GM18873 (cell line): ENCODE data around the gene RPS5.
"Not testable (repeated sequence)": the region's sequence is repeated elsewhere in the genome, so short reads cannot be mapped to it uniquely, and the experiment has no call there.

Experiments
- ATAC-seq: cut with Tn5 transposase; IDR thresholded peaks from one replicate; pipeline ENCODE4 v1.9.1; 2021; ENCODE audit warnings: mild to moderate bottlenecking, moderate library complexity, moderate number of reproducible peaks; ENCODE audit not compliant: unreplicated experiment, low FRiP score

RPS5 gene

DNA sequence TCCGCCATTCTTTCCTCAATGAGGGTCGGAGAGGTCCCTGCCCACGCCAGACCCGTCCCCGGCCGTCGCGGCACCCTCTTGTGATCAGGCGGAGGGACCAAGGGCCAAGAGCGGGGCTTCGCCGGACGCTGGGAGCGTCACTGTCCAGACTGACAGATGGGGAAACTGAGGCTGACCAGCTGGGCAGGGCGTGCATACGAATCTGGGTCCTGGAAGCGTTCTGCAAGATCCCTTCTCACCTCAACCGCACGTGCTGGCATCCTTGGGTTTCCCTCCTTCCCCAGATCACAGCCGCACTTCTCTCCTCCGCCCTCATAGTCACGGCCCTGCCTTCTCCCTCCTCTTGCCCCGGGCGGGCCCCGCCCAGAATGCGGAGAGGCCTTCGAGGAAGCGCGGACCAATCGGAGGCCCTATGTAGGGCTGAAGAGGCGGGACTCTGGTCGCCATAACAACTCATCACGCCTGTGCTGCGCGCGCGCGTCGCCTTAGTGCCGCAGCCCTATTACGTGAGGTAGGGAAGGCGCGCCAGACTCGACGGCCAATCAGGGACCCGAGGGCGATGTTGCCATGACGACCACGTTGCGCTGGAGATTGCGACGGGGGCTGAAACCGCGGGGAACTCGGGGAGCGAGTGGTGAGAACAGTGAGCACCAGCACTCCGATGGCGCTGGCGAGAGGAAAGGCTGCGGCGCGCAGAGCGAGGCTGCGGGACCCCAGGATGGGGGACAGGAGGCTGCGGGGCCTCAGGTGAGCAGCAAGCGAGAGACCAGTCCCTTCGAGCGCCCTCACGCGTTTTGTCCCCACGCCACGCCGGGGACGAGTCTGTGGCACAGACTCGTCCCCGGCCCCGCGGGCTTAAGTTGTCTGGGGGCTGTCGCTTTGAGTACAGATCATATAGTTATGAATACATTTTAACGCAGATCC lies 14.1 kb downstream of the RPS5 start:
- ATAC-seq = peak; percentile 92

DNA sequence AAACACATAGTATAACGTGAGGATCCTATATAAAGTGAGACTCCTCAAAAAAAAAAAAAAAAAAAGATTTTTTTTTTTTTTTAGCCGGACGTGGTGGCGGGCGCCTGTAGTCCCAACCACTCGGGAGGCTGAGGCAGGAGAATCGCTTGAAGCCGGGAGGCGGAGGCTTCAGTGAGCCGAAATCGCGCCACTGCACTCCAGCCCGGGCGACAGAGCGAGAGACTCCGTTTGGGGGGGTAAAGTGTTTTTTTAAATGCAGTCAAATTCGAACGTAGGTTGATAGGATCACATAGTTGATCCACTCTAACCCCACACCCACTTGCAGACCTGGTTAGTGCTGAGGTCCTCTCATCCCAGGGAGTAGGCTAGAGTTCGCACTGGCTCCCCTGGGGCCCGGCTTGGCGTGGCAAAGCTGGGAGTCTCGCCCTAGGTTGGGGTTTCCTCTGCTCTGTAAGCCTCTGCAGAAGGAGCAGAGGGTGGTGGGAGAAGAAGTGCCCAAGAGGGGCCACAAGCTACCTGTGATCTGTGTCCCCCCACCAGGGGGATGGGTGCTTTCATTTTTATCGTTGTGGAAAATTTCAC lies 14.9 kb downstream of the RPS5 start:
- no peak for ATAC-seq

DNA sequence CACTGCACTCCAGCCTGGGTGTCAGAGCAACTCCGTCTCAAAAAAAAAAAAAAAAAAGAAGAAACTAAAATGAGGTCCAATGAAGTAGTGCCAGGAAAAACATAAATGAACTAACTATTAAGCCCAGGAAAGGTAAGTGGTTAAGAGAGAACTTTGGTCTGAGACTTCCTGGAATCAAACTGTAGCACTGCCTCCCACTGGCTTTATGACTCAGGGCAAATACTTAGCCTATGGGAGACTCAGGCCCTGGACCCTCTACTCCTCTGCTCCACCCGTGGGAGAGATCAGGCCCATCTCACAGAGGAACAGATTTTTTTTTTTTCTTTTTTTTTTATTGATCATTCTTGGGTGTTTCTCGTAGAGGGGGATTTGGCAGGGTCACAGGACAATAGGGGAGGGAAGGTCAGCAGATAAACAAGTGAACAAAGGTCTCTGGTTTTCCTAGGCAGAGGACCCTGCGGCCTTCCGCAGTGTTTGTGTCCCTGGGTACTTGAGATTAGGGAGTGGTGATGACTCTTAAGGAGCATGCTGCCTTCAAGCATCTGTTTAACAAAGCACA lies 16.9 kb downstream of the RPS5 start:
- not testable (repeated sequence) for ATAC-seq

DNA sequence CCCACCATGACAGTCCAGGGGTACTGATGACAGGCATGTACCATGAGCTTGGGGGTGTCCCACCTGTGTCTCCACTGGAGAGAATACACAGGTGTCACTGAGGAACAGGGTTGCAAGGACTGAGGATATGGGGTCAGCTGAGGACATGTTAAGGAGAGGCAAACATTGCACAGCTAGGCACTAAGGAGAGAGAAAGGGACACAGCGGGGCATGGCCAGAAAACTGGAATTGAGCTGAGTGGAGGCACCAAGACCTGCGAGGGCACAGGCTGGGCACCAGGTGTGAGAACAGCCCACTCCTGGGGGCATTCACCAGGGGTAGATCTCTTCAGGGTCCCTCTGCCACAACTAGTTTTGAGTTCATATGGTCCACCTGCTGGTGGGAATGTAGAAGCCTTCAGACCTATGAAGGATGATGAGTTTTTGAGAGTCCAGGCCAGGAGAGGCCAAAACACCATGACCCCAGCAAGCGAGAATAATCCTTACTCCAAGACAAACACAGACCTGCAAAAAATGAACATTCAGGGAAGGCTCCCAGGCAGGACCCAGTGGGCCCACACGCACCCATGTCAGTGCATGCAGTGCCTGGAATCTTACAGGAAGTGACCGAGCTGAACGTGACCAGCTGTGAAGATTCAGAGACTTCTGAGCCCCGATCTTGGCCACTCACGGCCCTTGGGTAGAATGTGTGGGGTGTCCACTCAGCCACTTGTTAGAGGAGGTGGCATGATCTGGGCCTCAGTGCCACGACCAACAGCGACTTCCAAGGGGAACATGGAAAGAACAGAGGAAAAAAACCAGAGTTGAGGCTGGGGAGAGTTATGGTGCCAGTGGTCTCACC lies 20.0 kb downstream of the RPS5 start:
- ATAC-seq = no peak

DNA sequence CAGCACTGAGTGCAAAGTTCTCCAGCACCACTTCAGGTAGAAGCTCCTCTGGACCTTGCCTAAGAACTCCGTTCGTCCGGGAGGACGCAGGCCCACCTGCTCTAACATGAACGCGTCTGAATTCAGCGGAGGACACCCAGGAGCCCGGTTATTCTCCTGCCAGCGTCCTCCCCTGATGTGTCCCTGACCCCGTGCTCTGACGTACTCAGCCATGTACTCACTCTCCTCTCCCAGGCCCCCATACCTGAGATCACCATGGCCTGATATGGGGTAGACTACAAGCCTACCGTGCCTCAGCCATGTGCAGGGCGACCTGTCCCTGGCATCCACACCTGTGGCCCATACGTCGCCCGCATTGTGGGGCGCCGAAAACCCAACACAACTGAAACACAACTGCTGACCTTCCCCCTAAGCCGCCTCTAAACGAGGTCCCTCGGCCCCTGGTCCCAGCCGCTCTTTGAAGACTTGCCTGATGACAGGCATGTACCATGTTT lies 20.6 kb downstream of the RPS5 start:
- ATAC-seq = peak; percentile 12

DNA sequence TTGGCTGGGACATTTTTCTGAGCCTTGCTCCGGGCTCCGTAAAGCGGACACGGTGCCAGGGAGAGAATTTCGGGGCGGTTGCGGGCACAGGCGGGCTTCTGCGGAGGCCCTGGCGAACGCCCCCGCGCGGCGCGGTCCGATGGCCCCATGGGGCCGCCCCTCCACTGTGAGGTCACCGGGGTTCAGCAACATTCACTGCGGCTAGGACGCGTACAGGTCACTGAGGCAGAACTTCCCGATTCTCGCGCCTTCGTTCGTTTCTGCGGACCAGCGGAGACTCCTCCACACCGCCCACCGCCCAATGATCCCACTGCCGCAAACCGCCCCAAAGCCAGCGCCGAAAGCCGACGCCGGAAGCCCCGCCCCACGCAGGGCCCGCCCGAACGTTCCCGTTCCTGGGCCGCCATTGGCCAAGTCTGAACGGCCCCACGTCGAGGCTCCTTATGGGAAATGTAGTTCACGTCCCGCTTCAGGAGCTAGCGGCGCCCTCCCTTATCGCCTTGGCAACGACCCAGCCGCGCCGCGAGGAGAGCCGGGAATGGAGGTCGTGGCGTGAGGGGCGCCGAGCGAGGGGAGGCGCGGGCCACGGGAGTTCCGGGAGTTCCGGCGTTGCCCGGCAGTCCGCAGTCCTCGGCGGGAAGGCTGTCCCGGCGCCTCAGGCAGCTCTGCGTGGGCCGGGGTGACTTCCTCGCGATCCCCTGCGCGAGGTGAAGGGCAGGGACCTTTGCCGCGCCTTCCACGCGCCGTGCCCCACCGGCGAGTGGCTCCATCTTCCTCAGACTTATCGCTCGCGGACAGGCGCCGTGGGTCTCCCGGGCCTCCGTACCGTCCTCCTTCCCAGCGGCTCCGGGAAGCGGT lies 21.3 kb downstream of the RPS5 start, which contains the start of gene ZNF584:
Gene ZNF584 (plus strand): TSS at position 498 of the 858 bp plus-strand sequence. CDS start 499 bp downstream, outside the sequence.
- ATAC-seq = peak; percentile 82

DNA sequence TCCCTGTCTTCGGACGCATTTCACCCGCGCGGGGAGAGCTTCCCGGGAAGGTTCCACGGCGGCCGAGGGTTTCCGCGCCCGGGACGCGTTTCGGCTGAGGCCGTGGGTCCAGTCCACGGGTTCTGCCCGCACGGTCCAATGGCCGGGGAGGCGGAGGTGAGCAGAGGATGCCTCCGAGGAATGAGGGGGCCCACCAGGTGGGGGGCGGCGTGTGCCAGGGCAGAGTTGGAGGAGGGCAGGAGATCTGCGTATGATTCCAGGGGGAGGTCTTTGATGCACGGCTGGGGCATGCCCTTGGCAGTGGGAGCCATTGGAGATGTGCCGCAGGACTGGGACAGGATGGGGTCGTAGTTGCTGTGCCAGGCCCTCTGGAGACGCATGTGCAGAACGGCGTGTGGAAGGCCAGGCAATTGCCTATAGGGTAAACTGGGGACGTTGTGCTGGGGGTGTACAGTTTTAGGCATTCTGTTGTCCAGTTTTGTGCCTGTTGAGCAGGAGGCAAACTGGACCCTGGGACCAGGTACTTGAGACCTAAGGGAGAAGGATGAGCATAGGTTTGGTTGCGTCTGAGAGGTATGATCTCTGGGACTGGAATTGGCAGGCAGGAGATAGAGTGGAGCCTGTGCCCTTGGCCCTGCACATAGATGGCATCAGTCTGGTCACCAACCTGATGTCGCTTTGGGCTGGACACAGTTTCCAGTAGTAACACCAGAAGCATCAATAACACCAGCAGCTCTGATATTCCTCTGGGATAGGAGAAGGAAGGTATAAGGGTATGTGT lies 22.1 kb downstream of the RPS5 start:
- ATAC-seq = peak; percentile 3

DNA sequence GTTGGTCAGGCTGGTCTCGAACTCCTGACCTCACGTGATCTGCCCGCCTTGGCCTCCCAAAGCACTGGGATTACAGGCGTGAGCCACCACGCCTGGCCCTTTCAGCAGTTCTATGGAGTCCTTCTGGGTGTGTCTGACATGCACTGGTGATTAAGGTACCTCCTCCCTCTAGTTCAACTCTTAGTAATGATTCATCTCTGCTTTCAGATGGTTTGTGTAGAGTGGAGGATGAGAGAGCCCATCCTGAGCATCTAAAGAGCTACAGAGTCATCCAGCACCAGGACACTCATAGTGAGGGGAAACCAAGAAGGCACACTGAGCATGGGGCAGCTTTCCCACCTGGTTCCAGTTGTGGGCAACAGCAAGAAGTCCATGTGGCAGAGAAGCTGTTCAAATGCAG lies 29.5 kb downstream of the RPS5 start:
- no peak for ATAC-seq

DNA sequence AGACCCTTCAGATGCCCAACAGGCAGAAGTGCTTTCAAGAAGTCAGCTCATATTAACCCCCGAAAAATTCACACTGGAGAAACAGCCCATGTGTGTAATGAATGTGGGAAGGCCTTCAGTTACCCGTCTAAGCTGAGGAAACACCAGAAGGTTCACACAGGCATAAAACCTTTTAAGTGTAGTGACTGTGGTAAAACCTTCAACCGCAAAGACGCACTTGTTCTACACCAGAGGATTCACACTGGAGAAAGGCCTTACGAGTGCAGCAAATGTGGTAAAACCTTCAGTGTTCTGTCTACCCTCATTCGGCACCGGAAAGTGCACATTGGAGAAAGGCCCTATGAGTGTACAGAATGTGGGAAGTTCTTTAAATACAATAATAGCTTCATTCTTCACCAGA lies 30.0 kb downstream of the RPS5 start:
- no peak for ATAC-seq

DNA sequence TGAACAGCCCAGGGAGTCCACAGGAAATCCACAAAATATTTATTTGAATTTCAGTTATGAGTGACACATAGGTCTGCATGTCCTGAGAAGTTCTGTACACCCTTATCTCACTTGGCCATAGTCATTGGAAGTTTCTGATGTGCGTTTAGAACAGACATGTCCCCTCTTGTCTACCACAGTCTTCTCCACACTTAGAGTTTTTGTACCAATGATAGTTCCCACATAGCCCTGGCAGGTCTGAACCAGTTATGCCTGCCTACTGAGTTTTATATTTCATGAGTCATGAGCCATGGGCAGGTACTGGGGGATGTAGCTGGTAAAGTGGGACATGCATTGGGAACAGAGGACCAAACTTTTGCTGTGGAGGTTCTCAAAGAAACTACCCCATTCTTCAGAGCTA lies 41.5 kb downstream of the RPS5 start:
- ATAC-seq = no peak

DNA sequence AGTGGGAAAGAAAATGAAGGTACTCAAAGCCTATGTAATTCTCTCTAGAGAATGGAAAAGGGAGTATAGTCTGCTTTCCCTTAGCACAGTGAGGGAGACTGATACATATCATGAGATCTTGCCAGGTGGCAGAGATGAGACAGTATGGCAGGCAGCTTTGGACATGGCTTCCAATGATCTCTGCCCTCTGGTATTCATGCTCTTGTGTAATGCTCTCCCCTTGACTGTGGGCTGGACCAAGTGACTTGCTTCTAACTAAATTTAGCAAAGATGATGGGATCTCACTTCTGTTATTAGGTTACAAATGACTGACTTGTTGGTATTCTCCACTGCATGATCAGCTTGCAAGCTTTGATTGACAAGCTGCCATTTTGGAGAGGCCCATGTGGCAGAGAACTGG lies 42.7 kb downstream of the RPS5 start:
- ATAC-seq = no peak

DNA sequence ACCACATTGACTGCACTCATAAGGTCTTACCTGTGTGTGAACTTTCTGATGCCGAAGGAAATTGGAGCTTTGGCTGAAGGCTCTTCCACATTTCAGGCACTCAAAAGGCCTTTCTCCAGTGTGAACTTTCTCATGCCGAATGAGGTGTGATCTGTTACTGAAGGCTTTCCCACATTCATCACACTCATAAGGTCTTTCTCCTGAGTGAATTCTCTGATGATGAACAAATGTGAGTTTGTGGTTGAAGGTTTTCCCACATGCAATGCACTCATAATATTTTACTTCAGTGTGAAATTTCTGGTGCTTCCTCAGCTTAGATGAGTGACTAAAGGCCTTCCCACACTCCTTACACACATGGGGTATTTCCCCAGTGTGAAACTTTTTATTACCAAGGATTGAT lies 47.1 kb downstream of the RPS5 start:
- no peak for ATAC-seq

DNA sequence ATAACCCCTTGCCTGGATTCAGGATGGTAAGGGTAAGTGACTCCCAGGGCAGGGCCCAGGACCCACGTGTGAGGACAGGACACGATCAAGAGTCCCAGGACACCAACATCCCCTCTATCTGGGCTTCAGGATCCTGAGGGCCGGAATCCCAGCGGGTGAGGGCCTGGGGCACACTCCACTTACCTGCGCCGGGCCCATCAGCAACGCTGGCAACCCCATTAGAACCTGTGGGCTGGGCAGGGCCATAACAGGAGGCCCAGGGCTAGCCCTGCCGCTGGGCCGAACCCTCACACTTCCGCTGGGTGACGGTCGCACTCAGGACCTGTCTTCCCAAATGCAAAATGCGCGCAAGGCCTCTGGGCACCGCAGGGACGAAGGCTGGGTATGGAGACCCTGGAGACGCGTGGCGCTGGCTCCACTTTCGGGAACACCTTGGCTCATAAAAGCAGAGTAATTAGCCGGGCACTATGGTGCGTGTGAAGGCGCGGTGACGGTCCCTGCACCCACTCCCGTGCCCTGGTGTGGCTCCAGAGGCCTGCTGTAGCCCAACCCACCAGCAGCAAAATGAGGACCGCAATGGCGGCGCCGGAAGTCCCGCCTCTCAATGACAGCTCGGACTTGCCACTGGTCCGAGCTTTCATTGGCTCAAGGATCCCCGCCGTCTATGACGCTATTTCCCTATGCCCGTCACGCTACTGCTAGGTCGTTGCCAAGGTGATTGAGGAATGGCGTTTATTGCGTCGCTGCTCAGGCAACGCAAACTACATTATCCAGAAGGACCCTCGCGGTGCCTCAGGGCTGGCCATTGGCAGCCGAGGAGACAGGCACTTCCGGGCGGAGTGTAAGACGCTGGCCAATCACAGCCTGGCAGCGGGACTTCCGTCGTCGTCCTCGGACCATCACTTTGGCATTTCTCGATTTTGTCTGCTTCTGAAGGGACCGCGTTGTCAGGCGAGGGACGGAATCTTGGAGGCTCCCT lies 52.8 kb downstream of the RPS5 start, which contains the start of gene ZNF132:
Gene ZNF132 (minus strand): TSS at position 578 of the 979 bp plus-strand sequence. CDS start 332 bp downstream, at position 246.
- ATAC-seq = peak; percentile 87

DNA sequence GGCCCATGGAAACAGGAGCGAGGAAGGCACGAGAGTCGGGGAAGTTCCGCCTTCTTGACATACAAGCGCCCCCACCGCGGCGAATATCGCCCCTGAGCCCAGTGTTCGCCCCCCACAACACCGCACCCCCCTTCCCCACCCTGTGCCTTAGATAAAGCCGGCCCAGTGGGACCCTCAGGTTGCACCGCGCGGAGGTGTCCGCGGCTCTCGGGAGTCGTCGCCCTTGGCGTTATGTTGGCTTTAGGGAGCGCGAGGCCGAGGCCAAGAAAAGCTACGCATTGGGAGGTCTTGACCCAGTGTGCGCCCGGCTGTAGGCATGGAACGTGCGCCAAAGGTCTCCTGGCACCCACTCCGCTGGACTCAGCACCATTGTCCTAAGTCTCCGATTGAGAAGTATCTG lies 53.5 kb downstream of the RPS5 start:
- ATAC-seq = no peak

DNA sequence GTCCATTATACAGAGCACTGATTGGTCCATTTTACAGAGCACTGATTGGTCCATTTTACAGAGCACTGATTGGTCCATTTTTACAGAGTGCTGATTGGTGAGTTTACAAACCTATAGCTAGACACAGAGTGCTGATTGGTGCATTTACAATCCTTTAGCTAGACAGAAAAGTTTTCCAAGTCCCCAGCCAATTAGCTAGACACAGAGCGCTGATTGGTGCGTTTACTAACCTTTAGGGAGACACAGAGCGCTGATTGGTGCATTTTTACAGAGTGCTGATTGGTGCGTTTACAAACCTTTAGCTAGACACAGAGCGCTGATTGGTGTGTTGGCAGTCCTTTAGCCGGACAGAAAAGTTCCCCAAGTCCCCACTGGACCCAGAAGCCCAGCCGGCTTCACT lies 55.9 kb downstream of the RPS5 start:
- ATAC-seq = not testable (repeated sequence)
